ENCODE results near the gene FNIP2.

DNA sequence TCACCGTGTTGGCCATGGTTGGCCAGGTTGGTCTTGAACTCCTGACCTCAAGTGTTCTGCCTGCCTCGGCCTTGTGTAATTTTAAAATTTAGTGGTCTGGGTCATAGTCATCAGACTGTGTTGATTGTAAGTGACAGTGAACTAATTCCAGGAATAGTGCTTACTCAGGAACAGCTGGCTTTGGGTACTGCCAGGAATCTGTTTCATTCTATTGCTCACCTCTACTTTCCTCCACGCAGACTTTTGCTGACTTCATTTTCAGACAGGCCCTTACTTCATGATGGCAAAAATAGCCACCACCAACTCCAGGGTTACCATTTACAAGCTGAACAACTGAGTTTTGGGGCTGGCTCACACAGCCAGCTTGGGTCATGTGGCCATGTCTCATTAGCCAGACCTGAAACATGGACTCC lies 54.6 kb downstream of the FNIP2 start:
- TF ChIP-seq POLR2AphosphoS5 (IDR thresholded peaks at IDR 0.05): no peak
- TF ChIP-seq, protein P1, sequence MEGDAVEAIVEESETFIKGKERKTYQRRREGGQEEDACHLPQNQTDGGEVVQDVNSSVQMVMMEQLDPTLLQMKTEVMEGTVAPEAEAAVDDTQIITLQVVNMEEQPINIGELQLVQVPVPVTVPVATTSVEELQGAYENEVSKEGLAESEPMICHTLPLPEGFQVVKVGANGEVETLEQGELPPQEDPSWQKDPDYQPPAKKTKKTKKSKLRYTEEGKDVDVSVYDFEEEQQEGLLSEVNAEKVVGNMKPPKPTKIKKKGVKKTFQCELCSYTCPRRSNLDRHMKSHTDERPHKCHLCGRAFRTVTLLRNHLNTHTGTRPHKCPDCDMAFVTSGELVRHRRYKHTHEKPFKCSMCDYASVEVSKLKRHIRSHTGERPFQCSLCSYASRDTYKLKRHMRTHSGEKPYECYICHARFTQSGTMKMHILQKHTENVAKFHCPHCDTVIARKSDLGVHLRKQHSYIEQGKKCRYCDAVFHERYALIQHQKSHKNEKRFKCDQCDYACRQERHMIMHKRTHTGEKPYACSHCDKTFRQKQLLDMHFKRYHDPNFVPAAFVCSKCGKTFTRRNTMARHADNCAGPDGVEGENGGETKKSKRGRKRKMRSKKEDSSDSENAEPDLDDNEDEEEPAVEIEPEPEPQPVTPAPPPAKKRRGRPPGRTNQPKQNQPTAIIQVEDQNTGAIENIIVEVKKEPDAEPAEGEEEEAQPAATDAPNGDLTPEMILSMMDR (IDR thresholded peaks at IDR 0.05): no peak
